ENCODE data around the gene YPEL2.
"Not testable (repeated sequence)": the region's sequence is repeated elsewhere in the genome, so short reads cannot be mapped to it uniquely, and the experiment has no call there.

Gene YPEL2

GRCh38 chr17:59378675-59379074 is 47.2 kb downstream of the YPEL2 start:
- no peak for DNase-seq

GRCh38 chr17:59380474-59380873 is 49.0 kb downstream of the YPEL2 start:
- no peak for DNase-seq

GRCh38 chr17:59381716-59382570 is 50.5 kb downstream of the YPEL2 start:
- no peak for DNase-seq

- DNase-seq: no peak
Observed at GRCh38 chr17:59383893-59384292, 52.4 kb downstream of the YPEL2 start.

GRCh38 chr17:59387351-59388068 is 56.1 kb downstream of the YPEL2 start:
- no peak for DNase-seq

GRCh38 chr17:59388069-59388556 is 56.7 kb downstream of the YPEL2 start:
- DNase-seq: no peak

- DNase-seq: no peak
Observed at GRCh38 chr17:59389066-59389465, 57.6 kb downstream of the YPEL2 start.

GRCh38 chr17:59391021-59391420 is 59.6 kb downstream of the YPEL2 start:
- DNase-seq: no peak

GRCh38 chr17:59392973-59393679 is 61.7 kb downstream of the YPEL2 start:
- DNase-seq: no peak

GRCh38 chr17:59393742-59394410 is 62.4 kb downstream of the YPEL2 start:
- DNase-seq: not testable (repeated sequence)

GRCh38 chr17:59396134-59396826 is 64.8 kb downstream of the YPEL2 start:
- no peak for DNase-seq

- no peak for DNase-seq
Observed at GRCh38 chr17:59397316-59398073, 66.0 kb downstream of the YPEL2 start.

- DNase-seq: no peak
Observed at GRCh38 chr17:59399914-59400313, 68.5 kb downstream of the YPEL2 start.

- no peak for DNase-seq
Observed at GRCh38 chr17:59400858-59401257, 69.4 kb downstream of the YPEL2 start.

GRCh38 chr17:59401274-59401673 is 69.8 kb downstream of the YPEL2 start:
- DNase-seq: no peak

GRCh38 chr17:59401725-59402124 is 70.3 kb downstream of the YPEL2 start:
- DNase-seq: no peak

GRCh38 chr17:59402760-59403159 is 71.3 kb downstream of the YPEL2 start:
- DNase-seq: no peak

- no peak for DNase-seq
Observed at GRCh38 chr17:59404471-59404870, 73.0 kb downstream of the YPEL2 start.

GRCh38 chr17:59405944-59406705 is 74.7 kb downstream of the YPEL2 start:
- DNase-seq: no peak

- no peak for DNase-seq
Observed at GRCh38 chr17:59406808-59407381, 75.4 kb downstream of the YPEL2 start.

All from activated naive CD4-positive, alpha-beta T cell treated with anti-CD3 and anti-CD28 coated beads, Interleukin-2, amount 50 U/mL, for 16 hours (primary cell).